ENCODE measurements around the gene RPL10.

The RPL10 gene

DNA sequence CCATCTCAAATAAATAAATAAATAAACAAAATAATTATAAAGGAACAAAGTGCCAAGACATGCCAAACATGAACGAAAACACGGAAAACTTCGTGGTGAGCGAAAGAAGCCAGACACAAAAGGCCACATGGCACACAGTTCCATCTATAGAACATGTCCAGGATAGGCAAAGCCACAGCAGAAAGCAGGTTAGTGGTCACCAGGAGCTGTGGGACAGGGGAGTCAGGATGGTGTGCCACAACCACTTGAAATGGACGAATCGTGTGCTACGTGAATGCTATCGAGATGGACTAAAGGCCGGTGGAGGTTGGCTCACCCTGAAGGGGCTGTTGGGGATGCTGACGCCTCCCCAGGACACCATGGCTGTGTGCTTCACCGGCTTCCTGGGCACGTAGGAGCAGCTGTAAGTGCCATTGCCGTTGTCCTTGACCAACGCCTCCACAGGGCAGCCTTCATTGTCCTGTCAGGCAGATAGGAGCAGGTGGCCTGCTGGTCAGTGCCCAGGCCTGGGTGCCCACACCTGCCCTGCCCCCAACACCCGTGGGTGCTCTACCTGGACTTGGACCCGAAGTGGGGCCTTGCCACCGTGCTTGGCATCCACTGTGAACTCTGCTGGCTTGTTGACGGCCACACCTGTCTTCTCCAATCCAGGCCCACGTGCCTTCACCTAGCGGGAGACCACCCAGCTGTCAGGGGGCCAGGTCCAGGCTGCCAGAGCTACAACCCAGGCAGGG lies 34.3 kb upstream of the RPL10 start:
- no peak for DNase-seq

DNA sequence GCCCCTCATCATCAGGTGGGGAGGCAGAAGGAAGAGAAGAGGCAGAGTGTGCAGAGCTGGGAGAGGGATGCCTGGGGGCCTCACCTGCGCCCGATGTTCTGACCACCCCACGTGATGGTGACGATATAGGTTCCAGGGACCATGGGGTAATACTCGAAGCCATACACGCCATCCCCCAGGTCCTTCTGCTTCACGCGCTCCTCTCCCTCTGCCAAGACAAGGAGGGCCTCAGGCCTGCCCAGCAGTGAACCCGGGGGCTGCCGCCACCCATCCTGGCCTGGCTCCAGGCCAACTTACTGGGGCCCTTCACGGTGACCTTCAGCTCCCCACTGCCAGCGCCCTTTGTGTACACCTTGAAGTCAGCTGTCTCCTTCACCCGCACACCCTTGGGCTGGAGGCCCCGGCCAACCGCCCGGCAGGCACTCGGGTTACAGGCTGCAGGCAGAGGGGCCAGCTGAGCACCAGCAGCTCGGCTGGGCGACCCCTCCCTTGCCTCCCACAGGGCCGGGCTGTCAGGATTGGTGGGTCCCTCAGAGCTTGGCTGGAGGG lies 33.1 kb upstream of the RPL10 start:
- DNase-seq = no peak

DNA sequence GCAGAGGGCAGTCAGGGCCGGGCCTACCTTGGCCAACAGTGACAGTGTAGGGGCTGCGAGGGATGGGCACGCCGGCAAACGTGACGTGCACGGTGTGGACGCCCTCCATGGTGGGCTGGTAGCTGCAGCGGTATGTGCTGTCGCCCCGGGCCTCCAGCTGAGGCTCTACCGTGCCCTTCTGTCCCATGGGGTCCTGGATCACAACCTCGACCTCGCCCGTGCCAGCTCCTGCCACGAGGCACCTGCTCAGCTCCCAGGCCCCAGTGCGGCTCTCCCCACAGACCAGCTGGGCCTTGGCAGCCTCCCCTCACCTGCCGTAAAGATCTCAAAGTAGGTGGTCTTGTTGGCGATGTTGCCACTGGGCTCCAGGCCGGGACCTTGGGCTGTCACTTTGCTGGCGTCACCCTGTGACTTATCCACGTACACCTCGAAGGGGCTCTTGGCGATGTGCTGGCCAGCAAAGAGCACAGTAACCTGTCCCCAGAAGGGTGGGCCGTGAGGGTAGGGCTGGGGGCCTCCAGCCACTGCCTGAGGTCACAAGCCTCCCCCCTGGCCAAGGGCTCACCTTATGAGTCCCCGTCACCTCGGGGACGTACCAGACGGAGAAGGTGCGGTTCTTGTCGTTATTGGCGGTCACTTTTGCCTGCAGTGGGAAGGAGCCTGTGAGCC lies 32.0 kb upstream of the RPL10 start:
- DNase-seq = no peak

DNA sequence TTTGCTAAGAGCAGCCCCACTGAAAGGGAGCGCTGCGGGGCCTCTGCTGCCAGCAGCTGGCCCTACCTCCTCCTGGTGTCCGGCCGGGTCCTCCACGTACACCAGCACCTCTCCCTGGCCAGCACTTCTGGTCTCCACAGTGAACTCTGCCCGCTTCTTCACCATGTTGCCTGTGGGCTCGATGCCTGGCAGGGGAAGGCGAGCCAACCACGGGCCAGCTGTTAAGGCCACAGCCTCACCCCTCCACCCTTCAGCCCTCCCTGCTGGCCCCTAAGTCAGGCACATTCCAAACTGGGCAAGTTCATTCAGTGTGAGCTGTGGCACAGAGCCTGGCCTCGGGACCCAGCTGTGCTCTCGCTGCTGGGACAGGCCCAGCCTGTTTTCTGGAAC lies 31.5 kb upstream of the RPL10 start:
- DNase-seq = no peak

DNA sequence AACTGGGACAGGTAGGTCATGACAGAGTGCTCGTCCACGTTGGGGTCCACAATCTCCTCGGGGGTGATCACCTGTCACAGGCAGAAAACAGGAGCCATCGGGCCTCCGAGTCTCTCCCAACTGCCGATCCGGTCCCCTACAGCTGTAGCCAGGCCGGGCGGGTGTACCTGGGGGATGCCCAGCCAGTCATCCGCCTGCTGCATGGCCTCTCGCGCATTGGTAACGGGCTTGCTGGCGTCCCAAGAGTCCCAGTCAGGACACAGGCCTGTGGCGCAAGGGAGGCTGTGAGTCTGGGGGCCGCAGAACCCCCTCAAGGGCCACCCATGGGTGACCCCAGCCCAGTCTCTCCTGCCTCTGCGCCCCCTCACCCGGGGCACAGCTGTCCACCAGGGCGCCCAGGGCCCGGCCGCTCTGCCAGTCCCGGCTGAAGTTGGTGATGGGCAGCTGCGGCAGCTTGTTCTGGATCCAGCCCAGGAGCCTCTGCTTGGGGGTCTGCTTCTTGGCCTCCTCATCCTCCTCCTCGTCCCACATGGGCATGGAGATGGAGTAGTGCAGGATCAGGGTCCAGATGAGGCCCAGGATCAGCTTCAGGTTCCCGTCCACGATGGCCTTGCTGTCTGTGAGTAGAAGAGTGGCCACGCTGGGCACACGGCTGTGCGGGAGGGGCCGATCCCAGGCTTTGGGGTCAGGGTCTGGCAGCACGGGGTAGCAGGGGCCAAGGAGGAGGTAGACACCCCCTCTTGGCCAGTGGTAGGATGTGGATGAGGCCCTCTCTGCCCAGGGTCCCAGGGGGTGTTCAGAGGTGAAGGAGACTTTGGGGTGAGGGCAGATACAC lies 30.5 kb upstream of the RPL10 start:
- no peak for DNase-seq

DNA sequence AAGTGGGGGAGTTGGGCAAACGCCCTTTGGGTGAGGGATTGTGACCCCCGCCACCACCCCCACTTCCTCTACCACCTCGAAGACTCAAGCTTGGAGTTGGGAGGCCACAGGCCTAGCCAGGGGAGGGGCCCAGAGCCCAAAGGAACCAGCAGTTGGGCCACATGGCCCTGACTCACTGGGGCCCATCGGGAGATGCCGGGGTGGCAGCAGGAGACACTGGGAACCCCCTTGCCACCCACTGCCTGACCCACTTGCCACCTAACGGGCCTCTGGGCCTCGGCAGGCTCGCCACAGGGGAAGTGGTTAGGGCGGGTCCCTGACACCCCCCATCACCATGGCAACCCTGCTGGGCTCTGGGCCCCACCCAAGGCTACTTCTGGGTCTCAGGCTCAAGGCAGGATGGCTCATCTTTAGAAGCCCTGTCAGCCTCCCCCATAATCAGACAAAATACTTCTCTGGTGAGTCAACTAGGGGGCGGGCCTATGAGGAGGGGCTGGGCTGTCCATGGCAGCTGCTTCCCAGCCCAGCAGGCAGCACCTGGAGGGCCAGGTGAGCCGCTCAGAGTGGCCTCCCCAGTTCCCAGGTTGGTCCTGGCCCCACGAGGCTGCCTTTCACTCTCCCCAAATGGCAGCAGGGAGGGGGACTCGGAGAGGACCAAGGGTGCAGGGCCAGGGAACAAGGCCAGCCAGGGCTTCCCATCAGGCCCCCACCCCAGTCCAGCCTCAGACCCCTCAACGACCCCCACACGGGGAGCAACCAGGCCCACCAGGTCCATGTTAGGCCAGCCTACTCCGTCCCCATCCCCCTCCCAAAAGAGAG lies 29.3 kb upstream of the RPL10 start:
- peak; percentile 84 for DNase-seq

DNA sequence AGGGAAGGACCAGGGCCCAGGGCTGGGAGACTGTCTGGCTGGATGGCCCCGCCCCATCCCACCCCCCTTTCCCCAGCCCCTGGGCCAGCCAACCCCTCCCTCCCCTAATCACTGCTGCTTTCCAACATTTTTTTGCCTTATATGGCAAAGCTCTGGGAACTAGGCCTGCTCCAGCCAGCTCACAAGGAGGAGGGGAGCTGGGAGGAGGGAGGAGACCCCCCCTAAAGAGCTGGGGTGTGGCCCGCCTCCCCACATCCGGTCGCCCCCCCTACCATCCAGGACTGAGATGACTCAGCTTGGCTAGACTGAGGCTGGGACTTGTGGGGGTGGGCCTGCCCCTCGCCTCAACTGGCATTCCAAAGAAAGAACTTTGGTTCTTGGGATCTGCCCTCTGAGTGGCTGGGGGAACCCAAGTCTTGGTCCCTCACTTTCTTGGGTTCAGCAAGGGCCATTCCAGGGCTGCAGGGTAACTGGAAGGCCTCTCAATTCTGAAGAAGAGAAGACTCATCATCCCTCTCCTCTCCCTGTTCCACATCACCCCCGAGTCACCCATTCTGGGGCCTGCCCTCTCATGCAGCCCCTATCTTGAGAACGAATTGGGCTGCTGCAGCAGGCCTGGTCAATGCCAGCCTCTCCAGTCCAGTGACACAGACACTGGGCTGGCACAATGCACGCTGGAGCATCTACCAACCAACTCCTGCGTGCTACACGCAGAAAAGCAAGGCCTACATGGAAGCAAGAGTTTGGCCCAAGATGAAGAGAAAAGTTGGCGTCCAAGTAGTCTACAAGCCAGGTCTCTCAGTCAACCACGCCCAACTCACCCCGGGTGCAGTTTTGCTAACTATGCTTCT lies 28.5 kb upstream of the RPL10 start:
- DNase-seq = peak; percentile 93

DNA sequence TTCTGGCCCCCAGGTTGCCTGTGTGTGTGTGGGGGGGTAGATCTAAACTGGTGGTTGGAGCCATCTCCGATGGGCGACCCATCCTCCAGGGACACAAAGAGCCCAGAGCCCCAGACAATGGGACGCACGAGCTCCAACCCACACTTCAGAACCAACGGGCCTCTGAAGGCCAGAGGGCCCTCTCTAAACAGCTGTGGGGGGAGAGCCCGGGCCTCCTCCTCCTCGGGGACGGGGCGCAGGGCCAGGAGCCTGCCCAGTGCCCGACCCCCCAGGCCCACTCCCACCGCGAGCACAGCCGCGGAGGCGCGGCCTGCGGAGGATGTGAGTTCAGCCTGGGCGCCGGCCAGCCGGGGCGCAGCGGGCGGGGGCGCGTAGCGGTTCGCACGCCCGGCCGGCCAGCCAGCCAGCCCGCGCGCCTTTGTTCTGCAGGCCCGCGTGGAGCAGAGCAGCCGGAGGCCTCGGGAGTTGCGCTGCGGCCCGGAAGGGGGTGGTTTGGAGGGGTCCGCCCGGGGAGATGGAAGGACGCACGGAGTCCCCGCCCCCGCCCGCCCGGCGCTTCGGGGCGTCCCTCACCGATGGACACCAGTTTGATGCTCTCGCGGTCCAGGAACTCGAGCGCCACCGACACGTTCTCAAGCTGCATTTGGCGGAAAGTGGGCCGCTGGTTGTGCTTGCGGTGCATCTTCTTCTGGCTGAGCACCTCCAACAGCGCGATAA lies 27.7 kb upstream of the RPL10 start:
- DNase-seq = peak; percentile 52

DNA sequence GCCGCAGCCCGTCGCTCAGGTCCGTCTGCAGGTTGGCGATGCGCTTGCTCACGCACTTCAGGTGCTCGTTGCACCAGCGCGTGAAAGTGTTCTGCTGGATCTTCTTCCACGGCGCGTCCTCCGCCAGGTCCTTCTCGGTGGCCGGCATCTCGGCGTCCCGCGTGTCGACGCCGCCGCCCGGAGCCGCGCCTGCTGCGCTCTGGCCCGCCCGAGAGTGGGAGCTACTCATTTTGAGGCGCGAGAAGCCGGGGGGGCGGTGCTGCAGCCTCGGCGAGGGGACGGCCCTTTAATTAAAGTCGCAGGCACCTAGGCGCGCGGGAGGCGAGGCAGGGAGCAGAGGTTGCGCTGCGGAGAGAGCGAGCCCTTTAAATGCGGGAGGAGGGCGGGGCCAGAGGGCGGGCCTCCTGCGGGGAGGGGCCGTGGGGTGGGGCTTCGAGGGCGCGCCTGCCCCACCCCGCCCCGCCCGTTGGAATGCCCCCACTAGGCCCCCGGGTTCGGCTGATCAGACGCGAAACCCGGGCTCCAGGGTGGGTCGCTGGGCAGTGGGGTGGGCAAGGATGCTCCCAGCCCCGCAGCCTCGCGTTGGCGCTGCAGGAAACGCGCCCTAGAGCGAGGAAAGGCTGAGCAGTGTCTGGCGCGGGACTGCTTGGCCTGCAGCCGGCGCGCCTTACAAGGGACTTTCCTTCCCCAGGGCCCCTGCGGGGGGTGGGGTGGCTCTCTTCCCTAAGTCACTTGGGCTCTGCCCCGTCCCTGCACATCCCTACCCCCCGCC lies 27.0 kb upstream of the RPL10 start:
- DNase-seq = peak; percentile 95

DNA sequence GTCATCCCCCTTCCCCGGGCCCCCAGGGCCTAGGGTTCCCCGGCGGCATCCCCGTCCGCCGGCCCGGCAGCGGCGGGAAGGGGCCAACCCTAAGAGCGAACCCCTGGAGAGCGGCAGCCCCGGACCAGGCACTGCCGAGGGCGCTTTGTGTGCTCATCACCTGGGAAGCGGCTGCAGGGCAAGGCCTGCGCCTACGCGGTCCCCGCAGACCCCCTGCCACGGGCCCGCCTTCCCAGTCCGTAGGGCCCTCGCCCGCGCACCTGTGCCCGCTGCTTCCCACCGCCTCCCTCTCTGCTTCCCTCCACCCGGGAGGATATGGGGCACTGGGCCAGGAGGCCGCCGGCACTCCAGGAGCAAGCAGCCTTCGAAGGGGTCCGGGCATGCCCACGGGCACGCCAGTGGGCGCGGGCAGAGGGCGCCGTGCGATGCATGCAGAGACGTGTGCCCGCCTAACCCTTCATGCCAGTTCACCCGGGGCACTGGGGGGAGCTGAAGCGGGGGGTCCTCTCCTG lies 26.3 kb upstream of the RPL10 start:
- no peak for DNase-seq

DNA sequence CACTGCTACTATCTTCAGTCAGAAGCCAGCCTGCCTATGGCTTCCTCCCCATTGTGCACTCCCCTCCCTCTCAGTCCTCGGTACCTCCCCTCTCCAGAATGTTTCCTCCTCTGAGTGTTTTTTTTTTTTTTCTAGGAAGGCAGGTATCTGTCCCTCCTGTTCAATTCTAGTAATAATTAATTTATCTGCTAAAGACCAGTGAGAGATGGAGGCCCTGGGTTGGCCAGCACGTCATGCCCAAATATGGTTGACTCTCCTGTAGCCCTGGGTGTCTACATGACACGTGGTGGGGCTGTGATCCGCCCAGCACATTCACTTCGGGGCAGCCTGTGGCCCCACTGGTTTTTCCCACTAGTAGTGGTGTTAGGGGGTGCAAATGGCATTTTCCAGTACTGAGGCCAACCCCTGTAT lies 25.6 kb upstream of the RPL10 start:
- DNase-seq = no peak

DNA sequence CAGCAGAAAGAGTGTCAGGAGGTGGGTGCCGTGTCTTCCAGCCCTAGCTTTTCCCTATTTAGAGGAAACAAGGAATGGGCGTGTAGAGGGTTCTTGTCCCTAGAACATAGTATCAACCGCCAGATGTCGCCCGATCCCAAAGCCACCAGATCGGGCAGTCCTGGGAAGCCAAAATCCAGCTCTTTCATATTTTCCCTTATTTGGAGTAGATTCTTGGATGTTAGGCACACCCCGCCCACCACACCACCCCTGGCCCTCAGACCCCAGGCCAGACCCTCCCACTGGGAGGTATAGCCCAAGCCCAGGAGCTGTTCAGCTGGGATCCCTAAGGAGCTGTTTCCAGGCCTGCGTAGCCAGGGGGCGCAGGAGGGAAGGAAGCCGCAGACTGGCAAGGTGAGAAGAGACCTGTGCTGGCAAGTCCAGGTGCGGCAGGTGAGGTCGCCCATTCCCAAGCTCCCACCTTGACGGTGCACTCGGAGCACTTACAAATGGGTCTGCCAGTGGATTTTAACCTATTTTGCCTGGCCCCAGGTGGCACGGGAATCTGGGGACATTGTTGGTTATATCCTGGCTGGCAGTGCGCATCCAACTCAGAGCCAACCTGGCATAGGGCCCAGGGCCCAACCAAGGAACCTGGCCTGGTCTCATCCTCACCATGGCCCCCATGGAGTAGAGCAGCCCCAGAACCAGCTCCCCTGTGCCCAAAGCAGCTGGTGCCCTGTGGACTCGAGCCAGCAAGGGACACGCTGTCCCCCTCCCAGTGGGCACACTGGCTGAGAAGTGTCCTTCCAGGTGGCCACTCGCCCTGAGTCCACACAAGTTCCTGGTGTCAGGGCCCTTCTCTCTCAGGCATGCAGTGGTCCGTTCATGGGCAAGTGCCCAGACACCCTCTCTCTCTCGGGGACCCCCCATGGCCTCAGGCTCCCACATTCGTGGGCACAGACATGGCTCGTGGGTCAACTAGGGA lies 24.6 kb upstream of the RPL10 start:
- peak; percentile 80 for DNase-seq

DNA sequence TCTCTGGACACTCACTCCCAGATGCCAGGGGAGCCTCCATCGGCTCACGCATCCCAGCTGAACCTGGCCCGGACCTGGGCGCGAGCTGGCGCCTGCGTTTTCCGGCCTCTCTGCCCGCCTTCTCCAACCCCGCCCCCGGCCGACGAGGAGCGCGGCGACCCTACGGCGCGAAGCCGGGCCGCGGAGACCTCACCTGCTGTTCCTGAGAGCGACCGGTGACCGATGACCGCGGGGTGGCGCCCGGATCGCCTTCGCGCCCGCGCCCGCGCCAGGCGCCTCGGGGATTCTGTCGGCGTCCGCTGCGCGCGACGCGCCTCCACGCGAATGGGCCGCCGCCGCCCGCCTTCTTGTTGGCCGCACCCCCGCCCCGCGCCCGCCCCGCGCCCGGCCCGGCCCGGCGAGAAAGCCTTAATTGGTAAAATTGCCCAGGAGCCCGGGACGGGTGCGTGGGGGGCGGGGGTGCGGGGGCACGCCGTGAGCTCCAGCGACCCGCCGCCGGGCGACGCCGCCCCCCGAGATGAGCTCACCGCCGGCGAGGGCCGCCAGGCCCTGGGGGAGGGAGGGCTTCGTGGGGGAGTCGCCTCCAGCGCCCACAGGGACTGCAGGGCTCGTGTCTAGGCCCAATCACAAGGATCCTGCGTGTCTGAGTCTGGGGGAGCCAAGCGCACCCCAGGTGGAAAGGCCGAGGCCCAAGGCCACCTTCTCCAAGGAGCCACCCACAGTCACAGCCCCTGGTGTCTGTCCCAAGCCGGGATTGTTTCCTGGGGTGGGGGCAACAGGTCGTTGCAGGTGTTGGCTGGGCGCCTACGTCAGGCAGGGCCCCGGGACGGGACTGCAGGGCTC lies 23.6 kb upstream of the RPL10 start, which contains the start of gene FLNA:
TSS of gene FLNA (minus strand) at position 322 of the 843 bp plus-strand sequence. CDS start 3,389 bp downstream, outside the sequence.
- DNase-seq = no peak

DNA sequence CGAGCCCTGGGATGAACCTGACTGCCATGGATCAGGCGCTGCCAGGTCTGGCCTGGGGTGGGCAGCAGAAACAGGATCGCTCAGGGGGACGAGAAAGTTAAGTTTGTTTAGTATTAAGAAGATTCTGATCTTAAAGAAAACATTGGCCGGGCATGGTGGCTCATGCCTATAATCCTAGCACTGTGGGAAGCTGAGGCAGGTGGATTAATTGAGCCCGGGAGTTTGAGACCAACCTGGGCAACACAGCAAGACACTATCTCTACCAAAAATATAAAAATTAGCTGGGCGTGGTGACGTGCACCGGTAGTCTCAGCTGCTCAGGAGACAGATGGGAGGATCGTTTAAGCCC lies 23.0 kb upstream of the RPL10 start:
- no peak for DNase-seq

DNA sequence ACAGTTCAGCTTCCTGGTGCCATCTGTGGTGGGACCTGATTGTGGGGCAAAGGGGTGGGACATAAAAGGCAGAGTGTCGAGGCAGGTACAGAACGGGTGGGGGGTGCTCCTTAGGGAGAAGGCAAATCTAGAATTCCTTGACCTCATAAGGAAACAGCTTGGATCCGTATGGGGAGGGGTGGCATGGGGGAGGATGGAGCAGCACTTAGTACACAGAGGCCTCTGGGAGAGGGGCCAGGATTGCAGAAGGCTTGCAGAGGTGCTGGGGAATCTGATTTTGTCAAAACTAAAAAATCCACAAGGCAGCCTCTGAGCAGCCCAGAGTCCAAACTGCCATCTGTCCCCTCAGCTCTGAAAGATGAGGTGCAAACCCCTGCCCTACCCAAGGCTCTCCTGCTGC lies 21.4 kb upstream of the RPL10 start:
- DNase-seq = no peak

DNA sequence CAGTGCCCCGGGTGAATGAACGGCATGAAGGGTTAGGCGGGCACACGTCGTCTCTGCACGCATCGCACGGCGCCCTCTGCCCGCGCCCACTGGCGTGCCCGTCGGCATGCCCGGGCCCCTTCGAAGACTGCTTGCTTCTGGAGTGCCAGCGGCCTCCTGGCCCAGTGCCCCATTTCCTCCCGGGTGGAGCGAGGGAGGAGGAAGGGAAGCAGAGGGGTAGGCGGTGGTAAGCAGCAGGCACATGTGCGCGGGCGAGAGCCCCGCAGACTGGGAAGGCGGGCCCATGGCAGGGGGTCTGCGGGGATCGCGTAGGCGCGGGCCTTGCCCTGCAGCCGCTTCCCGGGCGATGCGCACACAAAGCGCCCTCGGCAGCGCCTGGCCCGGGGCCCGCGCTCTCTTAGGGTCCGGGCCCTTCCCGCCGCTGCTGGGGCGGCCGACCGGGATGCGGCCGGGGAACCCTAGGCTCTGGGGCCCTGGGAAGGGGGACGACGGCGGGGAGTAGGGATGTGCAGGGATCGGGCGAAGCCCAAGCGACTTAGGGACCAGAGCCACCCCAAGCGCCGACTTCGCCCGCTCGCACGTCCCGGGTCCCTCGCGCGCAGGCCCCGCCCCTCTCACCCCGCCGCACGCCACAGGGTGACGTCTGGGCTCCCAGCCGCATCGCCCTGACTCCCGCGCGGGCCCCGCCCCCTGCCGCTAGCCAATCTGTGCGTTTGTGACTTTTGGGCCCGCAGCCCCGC lies 19.9 kb upstream of the RPL10 start:
- DNase-seq = peak; percentile 82

Measured in femur (tissue), 1 donor.